HEK293 (cell line): ENCODE data around the gene SURF4.

Experiments
- CTCF ChIP-seq: fragments of 450-650 bp; formaldehyde crosslinking; IDR thresholded peaks from 2 replicates; pipeline ENCODE4 v1.5.1; 2016; ENCODE audit warnings: missing biosample characterization, missing genetic modification characterization
- PBX3 ChIP-seq: sonication (generic); formaldehyde crosslinking; IDR thresholded peaks from 2 replicates; pipeline ENCODE4 v1.8.1; 2022; ENCODE audit warnings: mild to moderate bottlenecking, moderate library complexity, missing genetic modification reagents
- PRDM2 ChIP-seq: fragments of 450-650 bp; formaldehyde crosslinking; IDR thresholded peaks from 2 replicates; pipeline ENCODE4 v1.5.1; 2016; ENCODE audit warnings: missing biosample characterization, missing genetic modification characterization, borderline replicate concordance
- PRDM6 ChIP-seq: fragments of 450-650 bp; formaldehyde crosslinking; IDR thresholded peaks from 2 replicates; pipeline ENCODE4 v1.5.1; 2017; ENCODE audit warnings: missing biosample characterization, missing genetic modification characterization
- YY1 ChIP-seq: fragments of 450-650 bp; formaldehyde crosslinking; IDR thresholded peaks from 2 replicates; pipeline ENCODE4 v1.5.1; 2018; ENCODE audit warnings: missing biosample characterization, missing genetic modification characterization
- ZBTB10 ChIP-seq: fragments of 450-650 bp; formaldehyde crosslinking; IDR thresholded peaks from 2 replicates; pipeline ENCODE4 v1.5.1; 2016; ENCODE audit warnings: missing biosample characterization, missing genetic modification characterization
- ZBTB48 ChIP-seq: fragments of 450-650 bp; formaldehyde crosslinking; IDR thresholded peaks from 2 replicates; pipeline ENCODE4 v1.5.1; 2016; ENCODE audit warnings: missing biosample characterization, missing genetic modification characterization
- ZBTB7A ChIP-seq: fragments of 450-650 bp; formaldehyde crosslinking; IDR thresholded peaks from 2 replicates; pipeline ENCODE4 v1.5.1; 2016; ENCODE audit warnings: low read depth, missing biosample characterization, missing genetic modification characterization

GRCh38 chr9:133380734-133381133 is 4.9 kb upstream of the SURF4 start:
- TF ChIP-seq ZBTB7A (no peak), ZBTB10 (tag by site-specific recombination) (no peak), PRDM2 (tag by site-specific recombination) (no peak), YY1 (tag by site-specific recombination) (no peak), PRDM6 (tag by site-specific recombination) (no peak), CTCF (tag by site-specific recombination) (no peak), ZBTB48 (tag by site-specific recombination) (no peak), PBX3 (CRISPR knock-in tag) (no peak)
